ENCODE measurements around the gene PGM1. TPM values are rescaled to one million over a fixed set of nuclear protein-coding genes. Genes with fewer than 3 reads are reported as not detected.

PGM1 gene
- total RNA-seq, 2 experiments from 2014 or later: 31.9 to 32.4 TPM

- Mint-ChIP-seq H3K36me3 (peaks cover 63% of the 10 kb centered on the region), H3K4me3 (no peak overlapping the region), H3K27ac (no peak overlapping the region), H3K9me3 (peaks cover 4% of the 10 kb centered on the region), H3K4me1 (ENCODE audit: low read depth) (peaks cover 11% of the 10 kb centered on the region), H3K27me3 (no peaks in the 10 kb centered on the region)
- no peak for DNase-seq
- ChIA-PET POLR2A (no interaction called here), CTCF (no interaction called here)
- intact Hi-C loops (cut with micrococcal nuclease): no loop called here
Observed at GRCh38 chr1:63659448-63659847, 66.2 kb downstream of the PGM1 start.

GRCh38 chr1:63662056-63662836 is 69.0 kb downstream of the PGM1 start:
- Mint-ChIP-seq H3K27me3 (no peaks in the 10 kb centered on the region), H3K9me3 (peaks cover 9% of the 10 kb centered on the region), H3K36me3 (peaks cover 66% of the 10 kb centered on the region), H3K4me1 (ENCODE audit: low read depth) (peaks cover 11% of the 10 kb centered on the region), H3K27ac (no peak overlapping the region), H3K4me3 (no peak overlapping the region)
- CTCF ChIA-PET: interaction anchor here (0.6 to 1.1 kb wide), 2 partner anchors 29 to 584 kb away, joined by 4 to 5 read pairs; no protein-coding TSS in a partner anchor
- intact Hi-C loops (cut with micrococcal nuclease): no loop called here
- no peak for DNase-seq
- POLR2A ChIA-PET: no interaction called here

- intact Hi-C loops (cut with micrococcal nuclease): no loop called here
- H3K4me1 Mint-ChIP-seq (ENCODE audit: low read depth): peaks cover 7% of the 10 kb centered on the region
Observed at GRCh38 chr1:63662841-63663240, 69.6 kb downstream of the PGM1 start.

GRCh38 chr1:63663301-63663700 is 70.1 kb downstream of the PGM1 start:
- no peak for DNase-seq
- Mint-ChIP-seq H3K27ac (no peak overlapping the region), H3K27me3 (no peaks in the 10 kb centered on the region), H3K4me1 (ENCODE audit: low read depth) (peaks cover 4% of the 10 kb centered on the region), H3K9me3 (peaks cover 9% of the 10 kb centered on the region), H3K36me3 (peaks cover 60% of the 10 kb centered on the region), H3K4me3 (no peak overlapping the region)
- CTCF ChIA-PET: no interaction called here
- intact Hi-C loops (cut with micrococcal nuclease): no loop called here
- POLR2A ChIA-PET: no interaction called here

More at GRCh38 chr1:63662841-63663240, 69.6 kb downstream of the PGM1 start:
- POLR2A ChIA-PET: no interaction called here
- Mint-ChIP-seq H3K27ac (no peak overlapping the region), H3K9me3 (peaks cover 9% of the 10 kb centered on the region), H3K27me3 (no peaks in the 10 kb centered on the region), H3K4me3 (no peak overlapping the region), H3K36me3 (peaks cover 62% of the 10 kb centered on the region)
- CTCF ChIA-PET: interaction anchor here (0.6 to 1.1 kb wide), 2 partner anchors 29 to 584 kb away, joined by 4 to 5 read pairs; no protein-coding TSS in a partner anchor
- no peak for DNase-seq

GRCh38 chr1:63663873-63664272 is 70.7 kb downstream of the PGM1 start:
- Mint-ChIP-seq H3K4me1 (ENCODE audit: low read depth) (peaks cover 2% of the 10 kb centered on the region), H3K27me3 (no peaks in the 10 kb centered on the region), H3K27ac (no peak overlapping the region), H3K9me3 (peaks cover 9% of the 10 kb centered on the region), H3K4me3 (no peak overlapping the region), H3K36me3 (peaks cover 56% of the 10 kb centered on the region)
- ChIA-PET POLR2A (no interaction called here), CTCF (no interaction called here)
- intact Hi-C loops (cut with micrococcal nuclease): no loop called here
- no peak for DNase-seq

GRCh38 chr1:63664742-63665141 is 71.5 kb downstream of the PGM1 start:
- DNase-seq: no peak
- CTCF ChIA-PET: no interaction called here
- peaks cover 48% of the 10 kb centered on the region for H3K36me3 Mint-ChIP-seq
- no peaks in the 10 kb centered on the region for H3K4me1 Mint-ChIP-seq (ENCODE audit: low read depth)
- no peak overlapping the region for H3K27ac Mint-ChIP-seq
- no peak overlapping the region for H3K4me3 Mint-ChIP-seq
- POLR2A ChIA-PET: no interaction called here
- peaks cover 9% of the 10 kb centered on the region for H3K9me3 Mint-ChIP-seq
- intact Hi-C loops (cut with micrococcal nuclease): no loop called here
- no peaks in the 10 kb centered on the region for H3K27me3 Mint-ChIP-seq

GRCh38 chr1:63665410-63665809 is 72.2 kb downstream of the PGM1 start:
- peaks cover 9% of the 10 kb centered on the region for H3K9me3 Mint-ChIP-seq
- DNase-seq: no peak
- H3K4me3 Mint-ChIP-seq: no peak overlapping the region
- intact Hi-C loops (cut with micrococcal nuclease): no loop called here
- no peak overlapping the region for H3K27ac Mint-ChIP-seq
- H3K36me3 Mint-ChIP-seq: peaks cover 44% of the 10 kb centered on the region
- ChIA-PET POLR2A (no interaction called here), CTCF (no interaction called here)
- H3K27me3 Mint-ChIP-seq: no peaks in the 10 kb centered on the region
- no peaks in the 10 kb centered on the region for H3K4me1 Mint-ChIP-seq (ENCODE audit: low read depth)

DNA sequence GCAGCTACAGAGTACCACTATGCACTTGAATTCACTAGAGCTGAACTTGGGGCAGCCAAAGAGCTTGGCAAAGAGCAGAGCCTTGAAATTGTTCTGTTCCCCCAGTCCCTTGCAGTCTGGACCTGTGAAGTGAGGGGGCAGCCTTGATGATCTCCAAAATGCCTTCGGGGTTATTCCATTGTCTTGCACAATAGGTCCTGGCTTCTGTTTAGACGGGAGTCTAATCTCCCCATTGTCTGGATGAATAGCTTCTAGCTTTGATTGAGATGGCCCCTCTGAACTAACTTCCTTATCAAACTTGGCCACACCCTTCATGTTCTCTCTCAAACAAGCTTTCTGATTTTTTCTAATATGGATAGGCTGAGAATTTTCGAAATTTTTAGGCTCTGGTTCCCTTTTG is 72.6 kb downstream of the PGM1 start:
- peaks cover 9% of the 10 kb centered on the region for H3K9me3 Mint-ChIP-seq
- CTCF ChIA-PET: no interaction called here

DNA sequence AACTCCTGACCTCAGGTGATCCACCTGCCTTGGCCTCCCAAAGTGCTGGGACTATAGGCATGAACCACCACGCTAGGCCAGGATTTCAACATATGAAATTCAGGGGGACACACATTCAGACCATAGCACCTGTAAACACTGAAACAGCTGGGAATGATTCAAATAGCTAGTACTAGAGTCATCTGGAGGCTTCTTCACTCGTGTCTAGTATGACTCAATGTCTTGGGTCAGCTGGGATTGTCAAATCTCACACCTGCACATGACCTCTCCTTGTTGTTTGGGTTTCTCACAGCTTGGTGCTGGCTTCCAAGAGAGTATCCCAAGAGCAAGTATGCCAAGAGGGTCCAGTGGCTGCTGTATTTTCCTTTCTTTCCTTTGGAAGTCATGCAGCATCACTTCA is 75.1 kb downstream of the PGM1 start:
- ChIA-PET POLR2A (no interaction called here), CTCF (interaction anchor here (1.0 kb wide), 1 partner anchor 574 kb away, joined by 3 read pairs; no protein-coding TSS in a partner anchor)
- no peak for DNase-seq
- intact Hi-C loops (cut with micrococcal nuclease): no loop called here
- Mint-ChIP-seq H3K9me3 (peaks cover 8% of the 10 kb centered on the region), H3K27me3 (no peaks in the 10 kb centered on the region), H3K4me3 (no peak overlapping the region), H3K4me1 (ENCODE audit: low read depth) (no peaks in the 10 kb centered on the region), H3K36me3 (peaks cover 28% of the 10 kb centered on the region), H3K27ac (no peak overlapping the region)

More for the DNA sequence above, 72.6 kb downstream of the PGM1 start:
- H3K4me3 Mint-ChIP-seq: no peak overlapping the region
- no peak for DNase-seq
- H3K4me1 Mint-ChIP-seq (ENCODE audit: low read depth): no peaks in the 10 kb centered on the region
- intact Hi-C loops (cut with micrococcal nuclease): no loop called here
- no peak overlapping the region for H3K27ac Mint-ChIP-seq
- H3K36me3 Mint-ChIP-seq: peaks cover 44% of the 10 kb centered on the region
- POLR2A ChIA-PET: no interaction called here
- H3K27me3 Mint-ChIP-seq: no peaks in the 10 kb centered on the region

- CTCF ChIA-PET: interaction anchor here (1.0 kb wide), 1 partner anchor 573 kb away, joined by 3 read pairs; no protein-coding TSS in a partner anchor
- H3K4me3 Mint-ChIP-seq: no peak overlapping the region
- DNase-seq: no peak
- H3K27me3 Mint-ChIP-seq: no peaks in the 10 kb centered on the region
- H3K9me3 Mint-ChIP-seq: peaks cover 6% of the 10 kb centered on the region
- no peak overlapping the region for H3K27ac Mint-ChIP-seq
- intact Hi-C loops (cut with micrococcal nuclease): no loop called here
- H3K36me3 Mint-ChIP-seq: peaks cover 17% of the 10 kb centered on the region
- no peaks in the 10 kb centered on the region for H3K4me1 Mint-ChIP-seq (ENCODE audit: low read depth)
- POLR2A ChIA-PET: no interaction called here
Observed at GRCh38 chr1:63669151-63669961, 76.1 kb downstream of the PGM1 start.

GRCh38 chr1:63670164-63670563 is 77.0 kb downstream of the PGM1 start:
- Mint-ChIP-seq H3K36me3 (peaks cover 9% of the 10 kb centered on the region), H3K27ac (no peak overlapping the region), H3K27me3 (no peaks in the 10 kb centered on the region), H3K4me3 (no peak overlapping the region), H3K4me1 (ENCODE audit: low read depth) (no peaks in the 10 kb centered on the region), H3K9me3 (peaks cover 6% of the 10 kb centered on the region)
- intact Hi-C loops (cut with micrococcal nuclease): no loop called here
- CTCF ChIA-PET: no interaction called here
- POLR2A ChIA-PET: no interaction called here
- no peak for DNase-seq

DNA sequence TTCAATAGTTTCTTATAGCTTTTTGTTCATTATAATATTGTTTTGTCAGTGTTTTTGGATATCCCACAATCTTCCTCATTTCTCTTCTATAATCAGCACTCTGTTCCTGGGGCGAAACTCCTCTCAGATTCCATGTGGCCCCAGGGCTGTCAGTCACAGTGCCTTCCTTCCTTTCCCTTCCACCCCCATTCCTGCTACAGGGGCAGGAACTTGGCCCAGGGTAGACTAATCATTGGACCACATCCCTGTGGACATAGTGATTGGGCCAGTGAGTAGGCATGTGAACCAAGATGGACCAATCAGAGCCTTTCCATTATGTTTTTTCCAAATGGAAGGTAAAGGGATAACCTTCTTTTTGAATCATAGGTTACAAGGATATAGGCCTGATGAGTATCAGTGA is 78.3 kb downstream of the PGM1 start:
- ChIA-PET CTCF (no interaction called here), POLR2A (no interaction called here)
- H3K9me3 Mint-ChIP-seq: no peaks in the 10 kb centered on the region
- peaks cover 2% of the 10 kb centered on the region for H3K36me3 Mint-ChIP-seq
- intact Hi-C loops (cut with micrococcal nuclease): no loop called here
- no peak overlapping the region for H3K27ac Mint-ChIP-seq
- no peak overlapping the region for H3K4me3 Mint-ChIP-seq
- DNase-seq: no peak
- H3K27me3 Mint-ChIP-seq: no peaks in the 10 kb centered on the region
- H3K4me1 Mint-ChIP-seq (ENCODE audit: low read depth): no peaks in the 10 kb centered on the region

All from activated CD4-positive, alpha-beta memory T cell treated with anti-CD3 and anti-CD28 coated beads for 36 hours (primary cell).